Mesendoderm (in vitro differentiated cells): ENCODE data around the gene RPAP2.

ENCODE experiments used
- DNase-seq: peaks from one replicate; pipeline ENCODE4 v3.0.0; 2013
- H2AK5ac ChIP-seq: 2 replicates; pipeline ENCODE4 v1.6.1; 2013; ENCODE audit warnings: low read length, inconsistent platforms
- H2BK120ac ChIP-seq: 2 replicates; pipeline ENCODE4 v1.6.1; 2013; ENCODE audit warnings: low read depth, mild to moderate bottlenecking, low read length, moderate library complexity, mixed read lengths
- H2BK15ac ChIP-seq: replicated peaks from 2 replicates; pipeline ENCODE4 v1.6.1; 2013; ENCODE audit warnings: low read depth, mild to moderate bottlenecking, moderate library complexity
- H2BK5ac ChIP-seq: 2 replicates; pipeline ENCODE4 v1.6.1; 2013; ENCODE audit warnings: low read length, inconsistent platforms
- H3K18ac ChIP-seq: 2 replicates; pipeline ENCODE4 v1.6.1; 2013; ENCODE audit warnings: mild to moderate bottlenecking, low read length, mixed read lengths
- H3K23ac ChIP-seq: one replicate; pipeline ENCODE4 v1.6.1; 2013; ENCODE audit warnings: low read length
- H3K27ac ChIP-seq: 2 replicates; pipeline ENCODE4 v1.5.1; 2013; ENCODE audit warnings: low read depth, mild to moderate bottlenecking, inconsistent platforms, low read length, moderate library complexity
- H3K27me3 ChIP-seq: 2 replicates; pipeline ENCODE4 v1.6.1; 2013; ENCODE audit warnings: low read length, control low read depth, mild to moderate bottlenecking, inconsistent platforms; ENCODE audit not compliant: insufficient read depth, poor library complexity
- H3K36me3 ChIP-seq: 2 replicates; pipeline ENCODE4 v1.6.1; 2013; ENCODE audit warnings: low read length, inconsistent platforms; ENCODE audit not compliant: control insufficient read depth, insufficient read depth
- H3K4ac ChIP-seq: one replicate; pipeline ENCODE4 v1.6.1; 2013; ENCODE audit warnings: low read depth, mild to moderate bottlenecking, low read length, moderate library complexity
- H3K4me1 ChIP-seq: 2 replicates; pipeline ENCODE4 v1.6.1; 2013; ENCODE audit warnings: low read depth, low read length, inconsistent platforms; ENCODE audit not compliant: control insufficient read depth
- H3K4me2 ChIP-seq: 2 replicates; pipeline ENCODE4 v1.6.1; 2013; ENCODE audit warnings: low read length
- H3K4me3 ChIP-seq: 2 replicates; pipeline ENCODE4 v1.5.1; 2013; ENCODE audit warnings: mild to moderate bottlenecking, low read length
- H3K56ac ChIP-seq: one replicate; pipeline ENCODE4 v1.6.1; 2013; ENCODE audit warnings: low read length
- H3K79me1 ChIP-seq: 2 replicates; pipeline ENCODE4 v1.6.1; 2013; ENCODE audit warnings: low read length, inconsistent platforms
- H3K79me2 ChIP-seq: 2 replicates; pipeline ENCODE4 v1.6.1; 2013; ENCODE audit warnings: mild to moderate bottlenecking, low read length; ENCODE audit not compliant: control insufficient read depth, insufficient read depth
- H3K9ac ChIP-seq: 2 replicates; pipeline ENCODE4 v1.6.1; 2013; ENCODE audit warnings: low read length, inconsistent platforms
- H4K5ac ChIP-seq: one replicate; pipeline ENCODE4 v1.6.1; 2013; ENCODE audit warnings: low read length
- H4K8ac ChIP-seq: one replicate; pipeline ENCODE4 v1.6.1; 2013; ENCODE audit warnings: low read depth, mild to moderate bottlenecking, control low read depth, low read length, moderate library complexity
- WGBS: extraction: QIAGEN DNeasy Blood & Tissue Kit; methylation state at CpG from one replicate; pipeline ENCODE4 v1.1.7; 2013; ENCODE audit warnings: low lambda C conversion rate, missing lambda C conversion rate; ENCODE audit not compliant: insufficient coverage; ENCODE audit errors: extremely low coverage; 5-methylcytosine and 5-hydroxymethylcytosine counted together

RPAP2 gene

GRCh38 chr1:92298213-92298572, 666 bp upstream of the RPAP2 start:
- Histone ChIP-seq H3K9ac (peak overlapping the region; percentile 97), H3K56ac (peak overlapping the region; percentile 99), H3K4me3 (peak overlapping the region; percentile 67), H3K18ac (peak overlapping the region; percentile 57), H3K79me1 (peaks cover 2% of the 10 kb centered on the region), H3K79me2 (peaks cover 2% of the 10 kb centered on the region), H3K4me1 (peaks cover 2% of the 10 kb centered on the region), H3K27ac (peak overlapping the region; percentile 81), H2AK5ac (no peak overlapping the region), H4K5ac (no peak overlapping the region), H3K36me3 (peaks cover 2% of the 10 kb centered on the region), H2BK5ac (no peak overlapping the region), H3K23ac (no peak overlapping the region), H3K4ac (peak overlapping the region; percentile 72), H2BK15ac (no peak overlapping the region), H4K8ac (no peak overlapping the region), H3K27me3 (no peaks in the 10 kb centered on the region), H3K4me2 (peak overlapping the region; percentile 40), H2BK120ac (no peak overlapping the region)
- DNase-seq = no peak
- no CpG with 5 or more reads among the region's 3 CpGs for WGBS

GRCh38 chr1:92299477-92300150, 755 bp downstream of the RPAP2 start:
- H3K56ac ChIP-seq = peak overlapping the region; percentile 99
- peak overlapping the region; percentile 85 for H3K9ac ChIP-seq
- H2BK5ac ChIP-seq = no peak overlapping the region
- peaks cover 2% of the 10 kb centered on the region for H3K4me1 ChIP-seq
- H2BK120ac ChIP-seq = no peak overlapping the region
- H3K79me1 ChIP-seq = peaks cover 2% of the 10 kb centered on the region
- no peaks in the 10 kb centered on the region for H3K27me3 ChIP-seq
- peaks cover 2% of the 10 kb centered on the region for H3K36me3 ChIP-seq
- H3K4ac ChIP-seq = peak overlapping the region; percentile 89
- H3K4me2 ChIP-seq = peak overlapping the region; percentile 53
- no peak overlapping the region for H3K27ac ChIP-seq
- H4K5ac ChIP-seq = no peak overlapping the region
- H2BK15ac ChIP-seq = no peak overlapping the region
- H4K8ac ChIP-seq = no peak overlapping the region
- H3K4me3 ChIP-seq = peak overlapping the region; percentile 77
- peak overlapping the region; percentile 89 for H3K18ac ChIP-seq
- peak overlapping the region; percentile 97 for H3K23ac ChIP-seq
- H2AK5ac ChIP-seq = no peak overlapping the region
- WGBS = no CpG with 5 or more reads among the region's 11 CpGs
- DNase-seq = peak; percentile 6
- H3K79me2 ChIP-seq = peaks cover 2% of the 10 kb centered on the region

GRCh38 chr1:92301021-92301420, 2.2 kb downstream of the RPAP2 start:
- Histone ChIP-seq H4K8ac (no peak overlapping the region), H2BK120ac (no peak overlapping the region), H3K9ac (no peak overlapping the region), H2BK15ac (no peak overlapping the region), H3K4me1 (peaks cover 2% of the 10 kb centered on the region), H3K79me1 (peaks cover 2% of the 10 kb centered on the region), H3K36me3 (no peaks in the 10 kb centered on the region), H3K23ac (no peak overlapping the region), H3K27me3 (no peaks in the 10 kb centered on the region), H4K5ac (no peak overlapping the region), H3K4ac (no peak overlapping the region), H3K27ac (no peak overlapping the region), H3K56ac (no peak overlapping the region), H2AK5ac (no peak overlapping the region), H2BK5ac (no peak overlapping the region), H3K4me3 (no peak overlapping the region), H3K4me2 (no peak overlapping the region), H3K79me2 (peaks cover 2% of the 10 kb centered on the region), H3K18ac (no peak overlapping the region)
- WGBS = no CpG with 5 or more reads among the region's 5 CpGs
- no peak for DNase-seq

- Histone ChIP-seq H3K27me3 (no peaks in the 10 kb centered on the region), H3K79me1 (no peaks in the 10 kb centered on the region), H3K23ac (no peak overlapping the region), H3K4me1 (no peaks in the 10 kb centered on the region), H3K9ac (no peak overlapping the region), H3K4ac (no peak overlapping the region), H3K18ac (no peak overlapping the region), H2BK15ac (no peak overlapping the region), H4K5ac (no peak overlapping the region), H2AK5ac (no peak overlapping the region), H3K27ac (no peak overlapping the region), H2BK5ac (no peak overlapping the region), H3K4me2 (no peak overlapping the region), H3K36me3 (no peaks in the 10 kb centered on the region), H2BK120ac (no peak overlapping the region), H4K8ac (no peak overlapping the region), H3K56ac (no peak overlapping the region), H3K79me2 (no peaks in the 10 kb centered on the region), H3K4me3 (no peak overlapping the region)
- no peak for DNase-seq
These were observed 7.2 kb downstream of the RPAP2 start for GRCh38 chr1:92306020-92306419.

- no peak for DNase-seq
- WGBS = no CpG with 5 or more reads among the region's 4 CpGs
- Histone ChIP-seq H3K4me3 (no peak overlapping the region), H3K27ac (no peak overlapping the region), H4K8ac (no peak overlapping the region), H3K4me2 (no peak overlapping the region), H3K56ac (no peak overlapping the region), H2BK5ac (no peak overlapping the region), H3K79me1 (no peaks in the 10 kb centered on the region), H4K5ac (no peak overlapping the region), H3K23ac (no peak overlapping the region), H3K18ac (no peak overlapping the region), H2BK15ac (no peak overlapping the region), H3K79me2 (no peaks in the 10 kb centered on the region), H2AK5ac (no peak overlapping the region), H2BK120ac (no peak overlapping the region), H3K4me1 (no peaks in the 10 kb centered on the region), H3K27me3 (no peaks in the 10 kb centered on the region), H3K4ac (no peak overlapping the region), H3K36me3 (no peaks in the 10 kb centered on the region), H3K9ac (no peak overlapping the region)
These were observed 9.1 kb downstream of the RPAP2 start for GRCh38 chr1:92307980-92308379.

- no peak overlapping the region for H4K8ac ChIP-seq
- no peak overlapping the region for H3K9ac ChIP-seq
- no peak overlapping the region for H2AK5ac ChIP-seq
- DNase-seq = no peak
- no peaks in the 10 kb centered on the region for H3K79me1 ChIP-seq
- H3K56ac ChIP-seq = no peak overlapping the region
- H3K18ac ChIP-seq = no peak overlapping the region
- H3K4ac ChIP-seq = no peak overlapping the region
- H3K27ac ChIP-seq = no peak overlapping the region
- no peak overlapping the region for H3K4me2 ChIP-seq
- no peak overlapping the region for H3K23ac ChIP-seq
- H3K79me2 ChIP-seq = no peaks in the 10 kb centered on the region
- H2BK15ac ChIP-seq = no peak overlapping the region
- H3K4me1 ChIP-seq = no peaks in the 10 kb centered on the region
- no peaks in the 10 kb centered on the region for H3K36me3 ChIP-seq
- no peaks in the 10 kb centered on the region for H3K27me3 ChIP-seq
- H2BK120ac ChIP-seq = no peak overlapping the region
- H3K4me3 ChIP-seq = no peak overlapping the region
- no peak overlapping the region for H4K5ac ChIP-seq
- no peak overlapping the region for H2BK5ac ChIP-seq
These were observed 11.3 kb downstream of the RPAP2 start for GRCh38 chr1:92310185-92310597.
